Measurements from ENCODE around the gene ST3GAL3.

The ST3GAL3 gene

GRCh38 chr1:43853161-43853921 lies 146.0 kb downstream of the ST3GAL3 start:
- no peak for DNase-seq

DNA sequence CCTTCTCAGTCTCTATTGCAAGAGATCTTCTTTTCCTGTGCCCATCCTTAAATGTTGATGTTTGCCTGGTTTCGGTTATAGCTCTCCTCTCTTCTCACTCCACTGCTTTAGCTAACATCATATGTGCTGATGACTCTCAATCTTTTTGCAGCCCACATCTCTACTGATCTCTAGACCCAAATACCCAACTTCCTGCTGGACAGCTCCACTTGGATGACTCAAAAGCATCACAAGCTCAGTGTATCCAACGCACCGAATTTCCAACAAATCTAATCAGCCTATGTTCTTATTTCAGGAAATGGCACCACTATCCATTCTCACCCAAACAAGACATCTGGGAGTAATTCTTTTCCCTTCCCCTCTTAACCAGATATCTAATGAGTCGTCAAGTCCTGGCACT lies 147.1 kb downstream of the ST3GAL3 start:
- no peak for DNase-seq

DNA sequence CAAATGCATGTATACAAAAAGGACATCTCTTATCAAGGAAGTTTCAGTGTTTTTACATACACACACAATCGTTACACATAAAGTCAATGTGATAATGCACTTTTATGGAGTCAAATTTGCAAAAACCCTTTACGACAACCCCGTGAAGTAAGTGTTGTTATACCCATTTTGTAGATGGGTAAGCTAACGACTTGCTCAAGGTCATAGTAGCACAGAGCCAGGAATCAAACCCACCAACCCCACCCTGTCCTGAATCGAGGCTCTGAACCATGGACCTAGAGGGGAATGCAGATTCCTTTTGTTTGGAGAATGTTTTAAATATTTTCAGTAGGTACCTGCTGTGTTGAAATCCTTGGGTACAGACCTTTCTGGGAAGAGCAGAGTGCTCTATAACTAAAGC lies 148.9 kb downstream of the ST3GAL3 start:
- no peak for DNase-seq

DNA sequence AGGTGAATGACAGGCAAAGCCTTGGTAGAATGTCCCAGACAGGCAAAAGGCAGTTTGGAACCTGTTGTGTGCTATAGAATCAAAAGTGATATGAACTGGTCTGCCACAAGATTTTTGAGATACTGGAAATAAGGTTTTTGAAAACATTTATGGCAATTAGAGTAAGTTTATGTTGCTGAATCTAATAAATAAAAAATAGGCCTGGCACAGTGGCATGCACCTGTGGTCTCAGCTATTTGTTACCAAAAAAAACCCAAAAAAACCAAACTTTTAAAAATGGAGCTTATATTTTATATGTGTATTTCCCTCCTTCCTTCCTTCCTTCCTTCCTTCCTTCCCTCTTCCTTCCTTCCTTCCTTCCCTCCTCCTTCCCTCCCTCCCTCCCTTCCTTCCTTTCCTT lies 149.8 kb downstream of the ST3GAL3 start:
- DNase-seq, result no peak

GRCh38 chr1:43858324-43858723 lies 151.0 kb downstream of the ST3GAL3 start:
- no peak for DNase-seq

- DNase-seq, result no peak
These were observed 154.0 kb downstream of the ST3GAL3 start for GRCh38 chr1:43861337-43861736.

- no peak for DNase-seq
These were observed 154.8 kb downstream of the ST3GAL3 start for GRCh38 chr1:43861988-43862735.

DNA sequence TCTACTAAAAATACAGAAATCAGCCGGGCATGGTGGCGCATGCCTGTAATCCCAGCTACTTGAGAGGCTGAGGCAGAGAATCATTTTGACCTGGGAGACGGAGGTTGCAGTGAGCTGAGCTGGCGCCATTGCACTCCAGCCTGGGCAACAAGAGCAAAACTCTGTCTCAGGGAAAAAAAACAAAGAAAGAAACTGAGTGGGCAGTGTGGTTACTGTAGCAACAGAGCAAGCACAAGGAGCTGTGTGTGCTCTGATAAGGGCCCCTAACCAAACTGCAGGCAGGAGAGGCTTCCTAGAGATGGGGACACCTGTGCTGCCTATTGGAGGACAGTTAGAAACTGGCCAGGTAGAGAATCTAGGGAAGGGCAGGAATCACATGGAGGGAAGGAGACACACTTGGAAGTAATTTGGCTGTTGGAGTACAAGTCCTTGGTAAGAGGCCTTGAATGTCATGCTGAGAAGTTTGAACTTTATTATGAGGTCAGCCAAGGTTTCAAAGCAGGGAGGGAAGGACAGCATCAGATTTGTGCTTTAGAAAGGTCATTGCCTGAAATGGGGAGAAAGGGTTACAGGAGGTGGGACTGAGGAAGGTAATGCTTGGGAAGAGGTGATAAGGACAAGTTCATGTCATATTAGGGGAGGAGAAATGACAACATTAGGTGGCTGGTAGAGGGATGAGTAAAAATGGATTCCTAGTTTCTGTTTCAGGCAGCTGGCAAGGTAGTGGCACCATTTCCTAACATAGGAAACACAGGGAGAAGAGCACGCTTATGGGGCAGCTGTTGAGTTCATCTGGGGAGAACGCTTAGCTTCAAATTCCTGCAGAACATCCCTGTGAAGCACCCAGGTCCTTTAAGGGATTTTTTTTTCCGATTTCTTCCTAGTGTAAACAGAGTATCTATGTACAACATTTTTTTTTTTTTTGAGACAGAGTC lies 157.0 kb downstream of the ST3GAL3 start:
- DNase-seq, result no peak

- DNase-seq, result no peak
These were observed 158.9 kb downstream of the ST3GAL3 start for GRCh38 chr1:43866201-43866600.

- no peak for DNase-seq
These were observed 160.8 kb downstream of the ST3GAL3 start for GRCh38 chr1:43867976-43868740.

GRCh38 chr1:43868741-43869067 lies 161.4 kb downstream of the ST3GAL3 start:
- no peak for DNase-seq

DNA sequence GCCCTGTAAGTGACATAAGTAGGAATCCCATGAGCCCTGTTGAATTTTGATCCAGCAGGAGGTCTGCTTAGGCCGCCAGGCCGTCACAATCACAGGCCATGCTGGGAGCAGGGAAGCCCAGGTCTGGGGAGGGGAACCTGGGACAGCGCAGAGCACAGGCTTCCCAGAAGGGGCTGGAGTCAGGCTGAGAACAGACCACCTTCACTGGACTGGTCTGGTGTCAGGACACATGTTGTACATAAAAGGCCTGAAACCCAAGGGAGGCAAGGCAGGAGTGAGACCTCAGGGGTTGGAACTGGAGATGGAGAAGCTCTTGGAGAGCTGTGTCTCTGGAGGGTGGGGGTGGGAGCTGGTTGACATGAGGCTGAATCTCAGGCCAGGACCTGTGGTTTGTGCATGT lies 163.0 kb downstream of the ST3GAL3 start:
- DNase-seq, result no peak

GRCh38 chr1:43871181-43871910 lies 164.0 kb downstream of the ST3GAL3 start:
- DNase-seq, result no peak

GRCh38 chr1:43872280-43872679 lies 164.9 kb downstream of the ST3GAL3 start:
- DNase-seq, result no peak

GRCh38 chr1:43873851-43874250 lies 166.5 kb downstream of the ST3GAL3 start:
- DNase-seq, result no peak

DNA sequence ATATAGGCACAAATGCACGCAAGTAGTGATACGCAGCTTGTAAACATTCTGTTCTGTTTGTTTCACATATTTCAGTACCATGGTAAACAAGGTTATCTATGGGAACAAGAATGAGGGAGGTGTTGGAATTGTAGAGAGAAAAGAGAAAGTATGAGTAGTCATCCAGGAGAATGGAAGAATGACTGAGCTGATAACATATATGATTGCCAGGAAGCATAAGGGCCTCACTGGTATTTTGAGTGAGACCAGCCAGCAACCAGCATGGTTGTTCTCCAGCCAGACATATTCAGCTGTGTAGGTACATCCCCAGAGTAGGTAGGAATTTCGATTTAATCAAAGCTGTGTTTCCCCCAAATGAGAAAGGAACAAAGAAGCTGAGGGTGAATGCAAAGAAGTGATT lies 167.4 kb downstream of the ST3GAL3 start:
- no peak for DNase-seq

DNA sequence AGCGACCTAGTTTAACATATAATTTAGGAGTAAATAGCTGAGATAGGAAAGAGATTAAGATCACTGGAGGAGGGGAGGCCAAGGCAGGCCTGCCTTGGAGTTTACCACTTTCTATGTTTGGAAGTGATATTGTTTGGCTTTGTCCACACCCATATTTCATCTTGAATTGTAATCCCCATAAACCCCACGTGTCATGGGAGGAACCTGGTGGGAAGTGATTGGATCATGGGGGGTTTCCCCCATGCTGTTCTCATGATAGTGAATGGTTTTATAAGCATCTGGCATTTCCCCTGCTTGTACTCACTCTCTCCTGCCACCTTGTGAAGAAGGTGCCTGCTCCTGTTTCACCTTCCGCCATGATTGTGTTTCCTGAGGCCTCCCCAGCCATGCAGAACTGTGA lies 168.0 kb downstream of the ST3GAL3 start:
- no peak for DNase-seq

DNA sequence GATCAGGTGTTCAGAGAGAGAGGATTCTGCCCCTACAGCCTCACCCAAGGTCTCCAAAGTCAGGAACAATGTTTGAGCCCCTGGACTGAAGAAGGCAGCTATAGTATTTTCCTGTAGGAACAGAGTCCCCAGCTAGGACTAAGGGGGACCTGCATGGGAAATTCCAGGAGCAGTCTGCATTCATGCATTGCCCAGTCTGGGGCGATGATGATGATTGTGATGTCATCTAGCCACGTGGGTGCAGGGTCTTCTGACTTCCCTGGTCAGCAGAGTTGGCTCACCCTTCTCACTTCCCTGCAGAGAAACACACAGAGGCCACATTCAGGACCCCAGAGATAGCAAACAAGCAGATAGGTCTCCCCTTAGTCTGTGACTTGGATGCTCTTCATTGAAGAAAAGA lies 169.8 kb downstream of the ST3GAL3 start:
- DNase-seq, result no peak

DNA sequence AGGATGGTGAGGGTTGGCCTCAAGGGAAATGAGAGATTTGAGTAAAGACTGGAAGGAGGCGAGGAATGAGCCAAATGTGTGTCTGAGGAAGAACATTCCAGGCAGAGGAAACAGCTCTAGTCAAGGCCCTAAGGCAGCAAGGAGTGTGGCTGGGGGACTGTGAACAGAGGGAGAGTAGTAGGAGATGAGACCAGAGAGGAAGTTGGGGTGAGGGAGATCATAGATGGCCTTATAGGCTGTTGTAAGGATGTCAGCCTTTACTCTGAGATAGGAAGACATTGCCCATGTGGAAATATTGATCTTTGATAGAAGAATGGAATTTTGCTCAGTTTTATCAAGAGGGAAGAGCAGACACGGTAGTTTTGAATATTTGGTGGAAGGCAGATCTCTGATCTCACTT lies 171.1 kb downstream of the ST3GAL3 start:
- no peak for DNase-seq

GRCh38 chr1:43878854-43879253 lies 171.5 kb downstream of the ST3GAL3 start:
- DNase-seq, result no peak

- no peak for DNase-seq
These were observed 172.1 kb downstream of the ST3GAL3 start for GRCh38 chr1:43879414-43879813.

DNA sequence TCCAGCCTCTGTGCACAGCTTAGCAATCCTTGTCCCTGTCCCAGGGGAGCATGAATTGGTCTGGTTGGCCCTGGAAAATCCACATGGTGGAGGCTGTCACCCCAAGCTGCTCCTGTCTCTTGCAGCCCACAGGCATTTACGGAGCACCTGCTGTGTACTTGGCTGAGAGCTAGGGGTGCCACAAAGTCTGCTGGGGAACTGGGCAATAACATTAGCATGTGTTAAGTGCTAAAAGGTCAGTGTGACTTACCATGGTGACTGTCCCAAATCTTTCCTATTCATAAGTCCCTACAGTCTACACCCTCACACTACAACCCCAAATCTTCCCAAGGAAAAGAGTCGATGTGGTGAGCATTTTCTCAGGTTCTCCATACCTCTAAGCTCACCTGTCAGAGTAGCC lies 172.7 kb downstream of the ST3GAL3 start:
- no peak for DNase-seq

Measured in activated CD4-positive, alpha-beta T cell treated with anti-CD3 and anti-CD28 coated beads, Interleukin-2, amount 50 U/mL, for 4 hours (primary cell).